Keratinocyte (primary cell): ENCODE results near the gene SPOPL.

Source experiments
- EZH2 ChIP-seq: IDR thresholded peaks from one replicate; pipeline ENCODE4 v1.6.1; 2012; ENCODE audit warnings: inconsistent platforms, mild to moderate bottlenecking, low read length, moderate library complexity
- TF ChIP-seq, protein P1 (sequence below), 3 experiments: IDR thresholded peaks in 1 of 3; conservative IDR thresholded peaks in 1 of 3; optimal IDR thresholded peaks in 1 of 3; 2 replicates in 2 of 3; 3 replicates in 1 of 3; pipeline versions ENCODE3 to v1.5.1; 2011; ENCODE audit warnings: low read length in 3 of 3, mild to moderate bottlenecking in 3 of 3, moderate library complexity in 2 of 3, control low read depth in 1 of 3, inconsistent platforms in 1 of 3; ENCODE audit not compliant: insufficient read depth in 2 of 3; ENCODE audit errors: extremely low read depth in 1 of 3

DNA sequence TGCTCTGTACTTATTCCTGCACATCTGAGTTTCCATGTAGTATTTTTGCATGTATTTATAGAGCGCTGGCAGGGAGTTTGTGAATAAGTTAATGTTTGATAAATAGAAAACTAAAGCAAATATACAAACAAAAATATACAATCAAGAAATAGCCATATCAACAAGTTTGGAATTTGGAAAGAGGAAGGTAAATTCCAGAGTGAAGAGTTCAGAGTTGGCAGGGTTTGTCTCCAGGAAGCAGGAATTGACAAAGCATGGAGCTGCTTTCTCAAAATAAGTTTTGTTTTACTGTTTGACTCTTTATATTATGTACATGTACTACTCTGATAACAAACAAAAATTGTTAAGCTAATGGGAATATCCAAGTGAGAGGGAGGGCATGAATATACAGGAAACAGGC lies 80.3 kb downstream of the SPOPL start:
- no peak for TF ChIP-seq EZH2
- TF ChIP-seq, protein P1, sequence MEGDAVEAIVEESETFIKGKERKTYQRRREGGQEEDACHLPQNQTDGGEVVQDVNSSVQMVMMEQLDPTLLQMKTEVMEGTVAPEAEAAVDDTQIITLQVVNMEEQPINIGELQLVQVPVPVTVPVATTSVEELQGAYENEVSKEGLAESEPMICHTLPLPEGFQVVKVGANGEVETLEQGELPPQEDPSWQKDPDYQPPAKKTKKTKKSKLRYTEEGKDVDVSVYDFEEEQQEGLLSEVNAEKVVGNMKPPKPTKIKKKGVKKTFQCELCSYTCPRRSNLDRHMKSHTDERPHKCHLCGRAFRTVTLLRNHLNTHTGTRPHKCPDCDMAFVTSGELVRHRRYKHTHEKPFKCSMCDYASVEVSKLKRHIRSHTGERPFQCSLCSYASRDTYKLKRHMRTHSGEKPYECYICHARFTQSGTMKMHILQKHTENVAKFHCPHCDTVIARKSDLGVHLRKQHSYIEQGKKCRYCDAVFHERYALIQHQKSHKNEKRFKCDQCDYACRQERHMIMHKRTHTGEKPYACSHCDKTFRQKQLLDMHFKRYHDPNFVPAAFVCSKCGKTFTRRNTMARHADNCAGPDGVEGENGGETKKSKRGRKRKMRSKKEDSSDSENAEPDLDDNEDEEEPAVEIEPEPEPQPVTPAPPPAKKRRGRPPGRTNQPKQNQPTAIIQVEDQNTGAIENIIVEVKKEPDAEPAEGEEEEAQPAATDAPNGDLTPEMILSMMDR (optimal IDR thresholded peaks at IDR 0.05 in 1 of 3, IDR thresholded peaks at IDR 0.05 in 1 of 3, conservative IDR thresholded peaks at IDR 0.05 in 1 of 3; ENCODE audit: extremely low read depth in 1 of 3, insufficient read depth in 2 of 3, low read length in 3 of 3): no peak
